Fibroblast of lung (primary cell): ENCODE data around the gene ATP7A. TPM values are rescaled to one million over a fixed set of nuclear protein-coding genes. Genes with fewer than 3 reads are reported as not detected.

Experiments used
- DNase-seq, 2 donors: peaks; one replicate each; pipeline versions ENCODE4 v3.0.0 to v3.0.0-alpha.2; 2010; ENCODE audit warnings: low read depth in 2 of 2
- H2AFZ ChIP-seq: 2 replicates; pipeline ENCODE4 v1.5.1; 2012; ENCODE audit warnings: low read length, control low read depth, inconsistent platforms
- H3K27ac ChIP-seq: 2 replicates; pipeline ENCODE4 v1.5.1; 2011; ENCODE audit warnings: low read length, control low read depth; ENCODE audit not compliant: insufficient read depth
- H3K27me3 ChIP-seq: 2 replicates; pipeline ENCODE4 v1.5.1; 2011; ENCODE audit warnings: mild to moderate bottlenecking, low read length; ENCODE audit not compliant: control insufficient read depth, insufficient read depth
- H3K36me3 ChIP-seq: 2 replicates; pipeline ENCODE4 v1.5.1; 2011; ENCODE audit warnings: low read length; ENCODE audit not compliant: control insufficient read depth, insufficient read depth
- H3K4me1 ChIP-seq: 2 replicates; pipeline ENCODE4 v1.5.1; 2011; ENCODE audit warnings: low read length; ENCODE audit not compliant: control insufficient read depth, insufficient read depth; ENCODE audit errors: extremely low read depth
- H3K4me2 ChIP-seq: 2 replicates; pipeline ENCODE4 v1.5.1; 2011; ENCODE audit warnings: low read length, control low read depth; ENCODE audit not compliant: insufficient read depth; ENCODE audit errors: extremely low read depth
- H3K4me3 ChIP-seq, 4 experiments: fragments of 200-600 bp in 1 of 4; sonication (generic) in 1 of 4; replicated peaks in 1 of 4; 2 replicates each; pipeline ENCODE4 v1.5.1; 2011 to 2016; ENCODE audit warnings: low read length in 4 of 4, low read depth in 3 of 4, mild to moderate bottlenecking in 3 of 4, control low read depth in 2 of 4, inconsistent platforms in 1 of 4, mixed read lengths in 1 of 4; ENCODE audit not compliant: insufficient read depth in 1 of 4; ENCODE audit errors: control extremely low read depth in 1 of 4
- H3K79me2 ChIP-seq: 2 replicates; pipeline ENCODE4 v1.5.1; 2012; ENCODE audit warnings: mild to moderate bottlenecking, low read length, inconsistent platforms; ENCODE audit not compliant: control insufficient read depth, insufficient read depth
- H3K9ac ChIP-seq: 2 replicates; pipeline ENCODE4 v1.5.1; 2011; ENCODE audit warnings: mild to moderate bottlenecking, low read length, control low read depth; ENCODE audit not compliant: insufficient read depth
- H3K9me3 ChIP-seq: 2 replicates; pipeline ENCODE4 v1.5.1; 2012; ENCODE audit warnings: low read depth, low read length; ENCODE audit not compliant: control insufficient read depth, insufficient read depth
- H4K20me1 ChIP-seq: 2 replicates; pipeline ENCODE4 v1.5.1; 2011; ENCODE audit warnings: low read length; ENCODE audit not compliant: control insufficient read depth, insufficient read depth; ENCODE audit errors: extremely low read depth
- EZH2 ChIP-seq: IDR thresholded peaks from 2 replicates; pipeline ENCODE4 v1.5.1; 2012; ENCODE audit warnings: low read length, control low read depth, mild to moderate bottlenecking; ENCODE audit errors: missing control alignments
- polyA plus RNA-seq, 2 donors: library from polyadenylated mRNA; depleted of rRNA in 1 of 2; stranded (reverse) in 1 of 2; unstranded in 1 of 2; fragments of >200 nt; gene quantifications; 2 replicates each; pipeline ENCODE4 v1.2.1, GENCODE V29; 2011 to 2012; ENCODE audit warnings: missing spikeins in 1 of 2
- total RNA-seq: library from RNA; depleted of rRNA; stranded (reverse); fragments of >200 nt; gene quantifications from 2 replicates; pipeline ENCODE4 v1.2.1, GENCODE V29; 2014
- TF ChIP-seq, protein P1 (sequence below), 2 donors: IDR thresholded peaks in 1 of 2; conservative IDR thresholded peaks in 1 of 2; 1 replicate in 1 of 2; 2 replicates in 1 of 2; pipeline ENCODE4 v1.5.1; 2011 to 2012; ENCODE audit warnings: low read length in 2 of 2, control low read depth in 1 of 2, inconsistent platforms in 1 of 2, low read depth in 1 of 2, mild to moderate bottlenecking in 1 of 2

ATP7A gene
- total and polyA plus RNA-seq, 2 donors (not counting 1 experiment from before 2014, with no cell fraction given): 12.2 to 18.3 TPM

DNA sequence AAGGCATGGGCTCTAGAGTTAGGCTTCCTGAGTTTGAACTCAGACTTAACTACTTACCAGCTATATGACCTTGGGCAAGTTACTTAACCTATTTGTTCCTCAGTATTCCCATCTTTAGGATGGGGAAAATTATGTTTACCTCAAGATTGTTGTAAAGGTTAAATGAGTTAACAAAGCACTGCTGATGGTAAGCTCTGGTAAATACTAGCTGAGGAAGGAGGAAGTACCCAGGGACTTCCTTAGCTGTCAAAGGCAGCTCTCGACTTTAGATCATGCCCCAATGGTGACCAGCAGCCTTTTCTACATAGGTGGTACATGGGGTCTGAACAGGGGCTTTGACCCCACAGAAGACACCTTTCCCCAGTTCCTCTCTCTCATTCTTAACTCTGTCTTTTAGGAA lies 20.1 kb downstream of the ATP7A start:
- no peak for TF ChIP-seq EZH2
- TF ChIP-seq, protein P1, sequence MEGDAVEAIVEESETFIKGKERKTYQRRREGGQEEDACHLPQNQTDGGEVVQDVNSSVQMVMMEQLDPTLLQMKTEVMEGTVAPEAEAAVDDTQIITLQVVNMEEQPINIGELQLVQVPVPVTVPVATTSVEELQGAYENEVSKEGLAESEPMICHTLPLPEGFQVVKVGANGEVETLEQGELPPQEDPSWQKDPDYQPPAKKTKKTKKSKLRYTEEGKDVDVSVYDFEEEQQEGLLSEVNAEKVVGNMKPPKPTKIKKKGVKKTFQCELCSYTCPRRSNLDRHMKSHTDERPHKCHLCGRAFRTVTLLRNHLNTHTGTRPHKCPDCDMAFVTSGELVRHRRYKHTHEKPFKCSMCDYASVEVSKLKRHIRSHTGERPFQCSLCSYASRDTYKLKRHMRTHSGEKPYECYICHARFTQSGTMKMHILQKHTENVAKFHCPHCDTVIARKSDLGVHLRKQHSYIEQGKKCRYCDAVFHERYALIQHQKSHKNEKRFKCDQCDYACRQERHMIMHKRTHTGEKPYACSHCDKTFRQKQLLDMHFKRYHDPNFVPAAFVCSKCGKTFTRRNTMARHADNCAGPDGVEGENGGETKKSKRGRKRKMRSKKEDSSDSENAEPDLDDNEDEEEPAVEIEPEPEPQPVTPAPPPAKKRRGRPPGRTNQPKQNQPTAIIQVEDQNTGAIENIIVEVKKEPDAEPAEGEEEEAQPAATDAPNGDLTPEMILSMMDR (conservative IDR thresholded peaks at IDR 0.05 in 1 of 2, IDR thresholded peaks at IDR 0.05 in 1 of 2; ENCODE audit: low read depth in 1 of 2, low read length in 2 of 2): no peak
- H3K36me3 ChIP-seq: no peaks in the 10 kb centered on the region
- H3K4me1 ChIP-seq: no peaks in the 10 kb centered on the region
- no peaks in the 10 kb centered on the region for H4K20me1 ChIP-seq
- no peaks in the 10 kb centered on the region for H3K9me3 ChIP-seq
- no peak overlapping the region for H3K27ac ChIP-seq
- DNase-seq: no peak
- no peak overlapping the region for H3K4me2 ChIP-seq
- no peak overlapping the region for H3K9ac ChIP-seq
- H3K27me3 ChIP-seq: no peaks in the 10 kb centered on the region
- no peak overlapping the region for H2AFZ ChIP-seq
- no peaks in the 10 kb centered on the region for H3K79me2 ChIP-seq
- no peak overlapping the region for H3K4me3 ChIP-seq

DNA sequence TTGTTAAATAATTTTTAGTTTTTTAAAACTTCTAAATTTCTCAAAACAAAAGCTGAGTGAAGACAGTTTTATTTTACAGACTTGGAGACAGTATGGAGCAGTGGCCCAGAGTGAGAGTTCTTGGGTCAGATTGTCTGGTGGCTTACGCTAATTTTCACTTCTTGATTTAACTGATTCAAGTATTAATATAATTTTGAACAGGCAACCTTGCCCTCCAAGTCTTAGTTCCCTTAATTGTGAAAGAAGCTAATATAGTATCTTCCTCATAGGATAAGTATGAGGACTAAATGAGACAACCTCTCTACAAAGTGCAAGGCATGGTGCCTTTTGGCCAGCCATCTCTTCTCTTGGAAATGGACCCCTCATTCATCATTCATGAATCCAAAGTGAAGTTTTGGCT lies 25.4 kb downstream of the ATP7A start:
- no peak for TF ChIP-seq EZH2
- TF ChIP-seq, protein P1 (conservative IDR thresholded peaks at IDR 0.05 in 1 of 2, IDR thresholded peaks at IDR 0.05 in 1 of 2; ENCODE audit: low read depth in 1 of 2, low read length in 2 of 2): no peak
- no peaks in the 10 kb centered on the region for H3K4me1 ChIP-seq
- no peaks in the 10 kb centered on the region for H3K27me3 ChIP-seq
- no peak overlapping the region for H3K4me3 ChIP-seq
- H3K36me3 ChIP-seq: no peaks in the 10 kb centered on the region
- no peak overlapping the region for H3K4me2 ChIP-seq
- no peak overlapping the region for H2AFZ ChIP-seq
- no peaks in the 10 kb centered on the region for H3K9me3 ChIP-seq
- H4K20me1 ChIP-seq: no peaks in the 10 kb centered on the region
- DNase-seq: peak in 1 of 2 donors; percentile 34
- no peak overlapping the region for H3K27ac ChIP-seq
- no peaks in the 10 kb centered on the region for H3K79me2 ChIP-seq
- H3K9ac ChIP-seq: no peak overlapping the region

DNA sequence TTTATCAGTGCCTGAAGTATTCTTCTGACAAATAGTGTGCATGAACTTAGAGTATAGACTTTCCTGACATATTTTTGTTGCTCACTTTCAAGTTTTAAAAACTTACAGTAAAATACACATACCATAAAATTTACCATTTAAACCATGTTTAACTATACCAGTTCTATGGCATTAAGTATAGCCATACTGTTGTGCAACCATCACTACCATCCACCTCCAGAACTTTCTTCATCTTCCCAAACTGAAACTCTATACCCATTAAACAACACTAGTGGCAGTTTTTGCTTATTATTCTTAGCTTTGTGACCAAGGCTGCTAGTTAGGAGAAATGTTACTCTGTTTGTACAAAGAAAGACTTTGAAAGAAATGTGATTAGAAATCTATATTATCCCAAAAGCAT lies 25.8 kb downstream of the ATP7A start:
- Histone ChIP-seq H3K9me3 (no peaks in the 10 kb centered on the region), H3K4me2 (no peak overlapping the region), H3K9ac (no peak overlapping the region), H3K36me3 (no peaks in the 10 kb centered on the region), H3K27ac (no peak overlapping the region), H2AFZ (no peak overlapping the region), H3K4me1 (no peaks in the 10 kb centered on the region), H3K27me3 (no peaks in the 10 kb centered on the region), H3K4me3 (no peak overlapping the region), H3K79me2 (no peaks in the 10 kb centered on the region), H4K20me1 (no peaks in the 10 kb centered on the region)
- TF ChIP-seq EZH2: no peak
- TF ChIP-seq, protein P1 (conservative IDR thresholded peaks at IDR 0.05 in 1 of 2, IDR thresholded peaks at IDR 0.05 in 1 of 2; ENCODE audit: low read depth in 1 of 2, low read length in 2 of 2): no peak
- DNase-seq: no peak
